Caco-2 (cell line): ENCODE data around the gene WEE2. TPM values are rescaled to one million over a fixed set of nuclear protein-coding genes. Genes with fewer than 3 reads are reported as not detected.

Source experiments
- BruUV-seq: library from RNA; stranded (reverse); fragments of 400-500 nt; replicated peaks from 2 replicates; lab custom pipeline; 2021; lab: Mats Ljungman, UMichigan
- CTCF ChIA-PET: fragments of 300-600 bp; sonication (Branson Sonifier 250); formaldehyde crosslinking; loops from one replicate; lab custom pipeline; 2022; ENCODE audit warnings: antibody characterized with exemption; lab: Charles Lee
- POLR2A ChIA-PET: fragments of 300-600 bp; sonication (Branson Sonifier 250); formaldehyde crosslinking; loops from one replicate; lab custom pipeline; 2022; ENCODE audit warnings: antibody characterized with exemption; lab: Charles Lee
- DNase-seq, 2 experiments: peaks; one replicate each; pipeline versions ENCODE4 v3.0.0 to v3.0.0-alpha.2; 2020 to 2022
- H3K27me3 ChIP-seq: replicated peaks from 2 replicates; pipeline ENCODE4 v1.6.0; 2011; ENCODE audit warnings: low read length; ENCODE audit not compliant: control insufficient read depth, insufficient read depth
- H3K36me3 ChIP-seq: 2 replicates; pipeline ENCODE4 v1.5.1; 2011; ENCODE audit warnings: low read length; ENCODE audit not compliant: control insufficient read depth, insufficient read depth
- H3K4me1 ChIP-seq: fragments of 250-450 bp; sonication (Bioruptor Pico); 2 replicates; pipeline ENCODE4 v1.5.1; 2020; ENCODE audit warnings: mild to moderate bottlenecking
- H3K4me3 ChIP-seq: 2 replicates; pipeline ENCODE4 v1.5.1; 2011; ENCODE audit warnings: low read depth, mild to moderate bottlenecking, control low read depth, low read length
- H3K9me3 ChIP-seq: fragments of 250-450 bp; sonication (Bioruptor Pico); 2 replicates; pipeline ENCODE4 v1.5.1; 2020; ENCODE audit warnings: mild to moderate bottlenecking, moderate library complexity
- H3K27ac Mint-ChIP-seq: one replicate; pipeline ENCODE4 v1.8.0; 2022; ENCODE audit warnings: mixed read lengths; ENCODE audit not compliant: unreplicated experiment
- H3K27me3 Mint-ChIP-seq: one replicate; pipeline ENCODE4 v1.8.0; 2022; ENCODE audit warnings: mixed read lengths; ENCODE audit not compliant: insufficient read depth, unreplicated experiment
- H3K36me3 Mint-ChIP-seq: one replicate; pipeline ENCODE4 v1.8.0; 2022; ENCODE audit warnings: mild to moderate bottlenecking, mixed read lengths; ENCODE audit not compliant: insufficient read depth, unreplicated experiment
- H3K4me1 Mint-ChIP-seq: one replicate; pipeline ENCODE4 v1.8.0; 2022; ENCODE audit warnings: low read depth, mixed read lengths; ENCODE audit not compliant: unreplicated experiment
- H3K4me3 Mint-ChIP-seq: one replicate; pipeline ENCODE4 v1.8.0; 2022; ENCODE audit warnings: mild to moderate bottlenecking, moderate library complexity, mixed read lengths; ENCODE audit not compliant: unreplicated experiment
- H3K9me3 Mint-ChIP-seq: one replicate; pipeline ENCODE4 v1.8.0; 2022; ENCODE audit warnings: mixed read lengths; ENCODE audit not compliant: unreplicated experiment
- intact Hi-C: fragments of 100-400 bp; cut with micrococcal nuclease; formaldehyde crosslinking; loops from one replicate; pipeline ENCODE4 v1.10.0; 2022; ENCODE audit not compliant: unreplicated experiment
- total RNA-seq: library from RNA; stranded (reverse); gene quantifications from 2 replicates; pipeline ENCODE4 v1.2.3, GENCODE V29; 2022
- TF ChIP-seq, protein P1 (sequence below), 2 experiments: fragments of 200-600 bp in 1 of 2; IDR thresholded peaks; 1 replicate in 1 of 2; 2 replicates in 1 of 2; pipeline versions ENCODE4 v1.5.1 to v1.8.0; 2011 to 2022; ENCODE audit warnings: antibody characterized with exemption in 1 of 2, control low read depth in 1 of 2, inconsistent platforms in 1 of 2, low read depth in 1 of 2, low read length in 1 of 2, mild to moderate bottlenecking in 1 of 2, moderate library complexity in 1 of 2; ENCODE audit not compliant: insufficient read depth in 1 of 2, severe bottlenecking in 1 of 2, unreplicated experiment in 1 of 2

Gene WEE2
- total RNA-seq, 1 experiment from 2014 or later: 1.0 TPM

DNA sequence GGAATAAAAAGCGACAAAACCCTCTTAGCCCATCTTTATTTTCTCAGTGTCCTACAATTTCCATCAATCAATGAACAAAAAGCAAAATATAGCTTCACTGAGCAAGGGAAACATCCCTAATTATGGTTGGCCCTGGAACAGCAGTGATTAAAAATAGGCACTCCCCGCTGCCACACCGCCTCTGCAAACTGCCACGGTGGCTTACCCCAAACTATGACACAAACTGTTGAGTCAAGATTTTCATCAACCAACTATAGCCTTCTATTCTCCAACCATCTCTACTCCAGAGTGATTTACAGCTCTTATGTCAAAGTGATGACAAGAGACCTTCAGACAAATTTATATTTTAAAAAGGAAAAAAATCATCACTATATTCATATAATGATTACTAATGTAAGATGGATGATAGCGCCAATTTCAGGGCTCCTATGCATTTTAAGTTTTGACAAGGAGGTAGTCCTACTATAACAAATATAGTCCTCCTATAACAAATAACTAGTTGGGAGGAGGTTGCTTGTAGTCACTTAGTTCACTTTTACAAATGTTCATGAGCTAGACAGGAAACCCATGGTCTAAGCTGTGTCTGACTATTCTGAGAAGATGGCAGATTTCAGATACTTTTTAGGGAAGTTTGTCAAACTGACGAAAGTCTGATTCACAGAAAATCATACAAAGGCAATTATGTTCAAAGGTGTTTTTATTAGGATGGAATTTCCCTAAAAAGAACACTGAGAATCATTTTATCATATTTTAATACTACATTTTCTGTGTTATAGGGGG is 32.5 kb upstream of the WEE2 start:
- H3K4me1 Mint-ChIP-seq: peaks cover 16% of the 10 kb centered on the region
- TF ChIP-seq, protein P1, sequence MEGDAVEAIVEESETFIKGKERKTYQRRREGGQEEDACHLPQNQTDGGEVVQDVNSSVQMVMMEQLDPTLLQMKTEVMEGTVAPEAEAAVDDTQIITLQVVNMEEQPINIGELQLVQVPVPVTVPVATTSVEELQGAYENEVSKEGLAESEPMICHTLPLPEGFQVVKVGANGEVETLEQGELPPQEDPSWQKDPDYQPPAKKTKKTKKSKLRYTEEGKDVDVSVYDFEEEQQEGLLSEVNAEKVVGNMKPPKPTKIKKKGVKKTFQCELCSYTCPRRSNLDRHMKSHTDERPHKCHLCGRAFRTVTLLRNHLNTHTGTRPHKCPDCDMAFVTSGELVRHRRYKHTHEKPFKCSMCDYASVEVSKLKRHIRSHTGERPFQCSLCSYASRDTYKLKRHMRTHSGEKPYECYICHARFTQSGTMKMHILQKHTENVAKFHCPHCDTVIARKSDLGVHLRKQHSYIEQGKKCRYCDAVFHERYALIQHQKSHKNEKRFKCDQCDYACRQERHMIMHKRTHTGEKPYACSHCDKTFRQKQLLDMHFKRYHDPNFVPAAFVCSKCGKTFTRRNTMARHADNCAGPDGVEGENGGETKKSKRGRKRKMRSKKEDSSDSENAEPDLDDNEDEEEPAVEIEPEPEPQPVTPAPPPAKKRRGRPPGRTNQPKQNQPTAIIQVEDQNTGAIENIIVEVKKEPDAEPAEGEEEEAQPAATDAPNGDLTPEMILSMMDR (IDR thresholded peaks at IDR 0.05; ENCODE audit: insufficient read depth in 1 of 2, low read depth in 1 of 2, low read length in 1 of 2, severe bottlenecking in 1 of 2, unreplicated experiment in 1 of 2): no peak
- Histone ChIP-seq H3K36me3 (no peaks in the 10 kb centered on the region; the same call in 1 of the 2 replicates), H3K4me1 (no peaks in the 10 kb centered on the region), H3K27me3 (no peaks in the 10 kb centered on the region), H3K4me3 (no peak overlapping the region), H3K9me3 (no peaks in the 10 kb centered on the region)
- no TSS peak for BruUV-seq
- H3K4me3 Mint-ChIP-seq: no peak overlapping the region
- H3K9me3 Mint-ChIP-seq: no peaks in the 10 kb centered on the region
- ChIA-PET POLR2A (no interaction called here), CTCF (no interaction called here)
- H3K36me3 Mint-ChIP-seq: peaks cover 9% of the 10 kb centered on the region
- no peak overlapping the region for H3K27ac Mint-ChIP-seq
- H3K27me3 Mint-ChIP-seq: no peaks in the 10 kb centered on the region
- no peak for DNase-seq
- intact Hi-C loops: no loop called here

DNA sequence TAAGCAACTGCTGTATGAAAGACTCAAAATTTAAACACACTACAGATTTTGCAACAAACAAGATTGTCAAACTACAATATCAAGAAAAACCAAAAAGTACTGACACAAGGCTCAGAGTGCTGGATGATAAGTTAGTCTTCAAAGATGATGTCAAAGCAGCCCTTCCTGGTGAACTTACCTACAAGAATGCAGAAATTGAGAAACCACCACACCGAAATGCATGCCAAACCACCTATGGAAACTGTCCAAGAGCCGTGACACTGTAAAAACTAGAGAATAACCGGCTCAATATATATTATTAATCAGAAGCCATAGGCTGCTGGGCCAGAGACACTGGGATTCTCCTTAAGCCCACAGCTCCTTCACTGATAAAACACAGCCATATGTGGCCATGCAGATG is 31.5 kb upstream of the WEE2 start:
- TF ChIP-seq, protein P1 (IDR thresholded peaks at IDR 0.05; ENCODE audit: insufficient read depth in 1 of 2, low read depth in 1 of 2, low read length in 1 of 2, severe bottlenecking in 1 of 2, unreplicated experiment in 1 of 2): no peak

DNA sequence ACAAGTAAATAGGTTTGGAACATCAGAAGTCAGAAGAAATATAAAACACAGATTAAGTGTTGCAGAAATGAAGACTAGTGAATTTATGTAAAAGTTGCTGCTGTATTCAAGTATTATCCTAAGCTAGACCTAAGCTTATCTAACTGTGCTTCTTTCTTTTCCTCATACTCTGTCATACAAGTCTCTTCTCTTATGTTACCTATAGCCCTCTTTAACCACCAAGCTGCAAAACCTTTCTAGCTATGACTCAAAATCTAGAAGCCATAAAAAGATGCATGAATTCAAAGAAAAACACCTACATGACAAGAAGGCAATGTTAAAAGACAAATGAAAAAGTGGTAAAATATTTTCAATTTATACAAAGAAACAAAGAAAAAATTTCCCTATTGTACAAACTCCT is 29.1 kb upstream of the WEE2 start:
- DNase-seq: no peak
- Histone ChIP-seq H3K9me3 (no peaks in the 10 kb centered on the region), H3K27me3 (no peaks in the 10 kb centered on the region), H3K4me3 (no peak overlapping the region), H3K4me1 (no peaks in the 10 kb centered on the region), H3K36me3 (no peaks in the 10 kb centered on the region; the same call in 1 of the 2 replicates)
- Mint-ChIP-seq H3K36me3 (peaks cover 15% of the 10 kb centered on the region), H3K9me3 (no peaks in the 10 kb centered on the region), H3K4me1 (peaks cover 5% of the 10 kb centered on the region), H3K27ac (no peak overlapping the region), H3K4me3 (no peak overlapping the region), H3K27me3 (no peaks in the 10 kb centered on the region)
- POLR2A ChIA-PET: no interaction called here
- CTCF ChIA-PET: interaction anchor here (0.8 kb wide), 1 partner anchor 59 kb away, joined by 3 read pairs; the partner anchor contains the start of gene SSBP1
- TF ChIP-seq, protein P1 (IDR thresholded peaks at IDR 0.05; ENCODE audit: insufficient read depth in 1 of 2, low read depth in 1 of 2, low read length in 1 of 2, severe bottlenecking in 1 of 2, unreplicated experiment in 1 of 2): no peak
- intact Hi-C loops: no loop called here
- no TSS peak for BruUV-seq

More for the DNA sequence above, 31.5 kb upstream of the WEE2 start:
- Histone ChIP-seq H3K4me1 (no peaks in the 10 kb centered on the region), H3K27me3 (no peaks in the 10 kb centered on the region), H3K4me3 (no peak overlapping the region), H3K9me3 (no peaks in the 10 kb centered on the region), H3K36me3 (no peaks in the 10 kb centered on the region; the same call in 1 of the 2 replicates)
- ChIA-PET CTCF (no interaction called here), POLR2A (no interaction called here)
- Mint-ChIP-seq H3K9me3 (no peaks in the 10 kb centered on the region), H3K4me3 (no peak overlapping the region), H3K27ac (no peak overlapping the region), H3K36me3 (peaks cover 6% of the 10 kb centered on the region), H3K4me1 (peaks cover 16% of the 10 kb centered on the region), H3K27me3 (no peaks in the 10 kb centered on the region)
- no peak for DNase-seq
- intact Hi-C loops: no loop called here
- no TSS peak for BruUV-seq
